GM12878 (cell line): Measurements from ENCODE around the gene ECI1. TPM values are rescaled to one million over a fixed set of nuclear protein-coding genes. Genes with fewer than 3 reads are reported as not detected.
"Not testable (repeated sequence)": the region's sequence is repeated elsewhere in the genome, so short reads cannot be mapped to it uniquely, and the experiment has no call there.

ENCODE experiments used
- ATAC-seq: fragments of 200-7000 bp; cut with Tn5 transposase; 3 replicates; pipeline ENCODE4 v1.9.1; 2020; ENCODE audit warnings: mild to moderate bottlenecking, moderate library complexity
- BruUV-seq: library from RNA; stranded (reverse); fragments of 400-500 nt; replicated peaks from 2 replicates; lab custom pipeline; 2021; lab: Mats Ljungman, UMichigan
- CTCF ChIA-PET: fragments of 300-600 bp; sonication (Branson Sonifier 250); formaldehyde crosslinking; extraction: SDS; loops from one replicate; lab custom pipeline; 2021; ENCODE audit warnings: inconsistent platforms; lab: Yijun Ruan, JAX
- POLR2A ChIA-PET: fragments of 350-600 bp; formaldehyde crosslinking; extraction: SDS; loops from one replicate; lab custom pipeline; 2021; ENCODE audit warnings: inconsistent platforms; lab: Charles Lee
- RAD21 ChIA-PET: fragments of 300-600 bp; sonication (Branson Sonifier 250); formaldehyde crosslinking; loops from one replicate; lab custom pipeline; 2023; ENCODE audit warnings: antibody characterized with exemption; ENCODE audit not compliant: unreplicated experiment; lab: Charles Lee
- SMC1A ChIA-PET: fragments of 300-600 bp; sonication (Branson Sonifier 250); formaldehyde crosslinking; loops from one replicate; lab custom pipeline; 2023; ENCODE audit not compliant: unreplicated experiment, uncharacterized antibody; lab: Charles Lee
- DNase-seq: peaks from one replicate; pipeline ENCODE4 v3.0.0-alpha.2; 2011; ENCODE audit warnings: low read depth, low spot score
- FAIRE-seq: peaks from 3 replicates; lab custom pipeline; 2011; peaks lifted over from hg19 to GRCh38; lab: Jason Lieb, UNC
- H2AFZ ChIP-seq: 2 replicates; pipeline ENCODE4 v1.6.0; 2011; ENCODE audit warnings: low read depth, low read length, control low read depth; ENCODE audit not compliant: control insufficient read depth
- H3K27ac ChIP-seq: 2 replicates; pipeline ENCODE4 v1.5.1; 2011; ENCODE audit warnings: control low read depth; ENCODE audit not compliant: control insufficient read depth, insufficient read depth
- H3K27me3 ChIP-seq, 2 experiments: replicated peaks in 1 of 2; 2 replicates each; pipeline versions ENCODE4 v1.6.0 to v1.6.1; 2011; ENCODE audit warnings: low read length in 1 of 2; ENCODE audit not compliant: control insufficient read depth in 2 of 2, insufficient read depth in 2 of 2
- H3K36me3 ChIP-seq, 2 experiments: 2 replicates each; pipeline ENCODE4 v1.5.1; 2011; ENCODE audit warnings: low read length in 1 of 2; ENCODE audit not compliant: control insufficient read depth in 2 of 2, insufficient read depth in 2 of 2
- H3K4me1 ChIP-seq: 2 replicates; pipeline ENCODE4 v1.6.1; 2011; ENCODE audit warnings: mild to moderate bottlenecking, low read length, moderate library complexity, mixed read lengths; ENCODE audit not compliant: control insufficient read depth, insufficient read depth
- H3K4me2 ChIP-seq: 2 replicates; pipeline ENCODE4 v1.6.0; 2011; ENCODE audit warnings: control low read depth; ENCODE audit not compliant: control insufficient read depth, insufficient read depth
- H3K4me3 ChIP-seq: fragments of 200-600 bp; sonication (generic); 2 replicates; pipeline ENCODE4 v1.5.1; 2016
- H3K79me2 ChIP-seq: 2 replicates; pipeline ENCODE4 v1.6.0; 2011; ENCODE audit warnings: low read length; ENCODE audit not compliant: control insufficient read depth, insufficient read depth
- H3K9ac ChIP-seq: 2 replicates; pipeline ENCODE4 v1.8.0; 2011; ENCODE audit warnings: low read length, control low read depth, mixed read lengths; ENCODE audit not compliant: control insufficient read depth, insufficient read depth
- H3K9me3 ChIP-seq: replicated peaks from 3 replicates; pipeline ENCODE4 v1.5.1; 2011; ENCODE audit warnings: mild to moderate bottlenecking, low read length; ENCODE audit not compliant: control insufficient read depth, insufficient read depth
- H4K20me1 ChIP-seq: 2 replicates; pipeline ENCODE4 v1.6.0; 2011; ENCODE audit not compliant: control insufficient read depth, insufficient read depth
- BHLHE40 ChIP-seq, 2 experiments: fragments of 450-650 bp in 1 of 2; IDR thresholded peaks; 2 replicates each; pipeline ENCODE4 v1.6.1; 2011 to 2017; ENCODE audit warnings: low read depth in 2 of 2, borderline replicate concordance in 1 of 2, improper control_type of control experiment in 1 of 2, low read length in 1 of 2, mild to moderate bottlenecking in 1 of 2
- CEBPB ChIP-seq, 2 experiments: fragments of 150-350 bp in 1 of 2; IDR thresholded peaks; 2 replicates each; pipeline ENCODE4 v1.6.1; 2012 to 2014; ENCODE audit warnings: low read depth in 2 of 2, low read length in 2 of 2, borderline replicate concordance in 1 of 2, inconsistent platforms in 1 of 2
- NFYB ChIP-seq: IDR thresholded peaks from 2 replicates; pipeline ENCODE4 v1.6.1; 2011; ENCODE audit warnings: low read depth, mild to moderate bottlenecking, low read length, improper control_type of control experiment, moderate library complexity; ENCODE audit not compliant: insufficient read depth
- ZBTB40 ChIP-seq: fragments of 450-650 bp; IDR thresholded peaks from 2 replicates; pipeline ENCODE4 v1.6.1; 2016; ENCODE audit warnings: mild to moderate bottlenecking, moderate library complexity, borderline replicate concordance
- WGBS: methylation state at CpG from one replicate; pipeline ENCODE4 v1.1.6; 2016; ENCODE audit warnings: low lambda C conversion rate; ENCODE audit not compliant: insufficient replicate concordance, insufficient coverage; ENCODE audit errors: missing lambda C conversion rate; 5-methylcytosine and 5-hydroxymethylcytosine counted together
- in situ Hi-C: fragments of 300-500 bp; cut with MboI; formaldehyde crosslinking; loops from 9 replicates; pipeline ENCODE4 v1.14.3; 2018; ENCODE audit warnings: mixed read lengths
- intact Hi-C: fragments of 100-400 bp; cut with micrococcal nuclease; formaldehyde crosslinking; loops from one replicate; pipeline ENCODE4 v1.14.2; 2022; ENCODE audit not compliant: unreplicated experiment
- polyA plus RNA-seq, 11 experiments: library from polyadenylated mRNA; depleted of rRNA in 4 of 11; unstranded in 6 of 11; stranded (reverse) in 5 of 11; fragments of >200 nt; fragmentation: Nextera tagmentation in 4 of 11; fragmentation: Illumina TruSeq in 1 of 11; extraction: Ambion mirVana in 4 of 11; extraction: Trizol in 1 of 11; gene quantifications; 1 replicate in 1 of 11; 2 replicates in 10 of 11; pipeline versions ENCODE4 v1.2.1 to v1.2.3, GENCODE V29; 2011 to 2016; ENCODE audit warnings: inconsistent platforms in 2 of 11, missing spikeins in 2 of 11, low read depth in 1 of 11
- total RNA-seq, 4 experiments: library from RNA; depleted of rRNA in 3 of 4; stranded (reverse); fragments of >200 nt in 3 of 4; fragmentation: Illumina TruSeq in 1 of 4; extraction: Trizol in 1 of 4; gene quantifications; 2 replicates each; pipeline versions ENCODE4 v1.2.1 to v1.2.3, GENCODE V29; 2013 to 2021

Gene ECI1
- total and polyA plus RNA-seq, 10 of the 15 experiments (the other 5 are each of a cell fraction or from before 2014, with no cell fraction given): 2.2 to 82.1 (median 24.8) TPM

- TF ChIP-seq ZBTB40 (no peak), NFYB (no peak), BHLHE40 (IDR thresholded peaks at IDR 0.05; ENCODE audit: borderline replicate concordance in 1 of 2, low read depth in 2 of 2, low read length in 1 of 2) (no peak), CEBPB (IDR thresholded peaks at IDR 0.05; ENCODE audit: borderline replicate concordance in 1 of 2, low read depth in 2 of 2, low read length in 2 of 2) (no peak)
Observed at GRCh38 chr16:2260250-2260649, 8.9 kb upstream of the ECI1 start (continued).

- H3K79me2 ChIP-seq, intact Hi-C loops, H3K4me3 ChIP-seq, ATAC-seq, BruUV-seq, H3K9me3 ChIP-seq, H4K20me1 ChIP-seq, FAIRE-seq, in situ Hi-C loops, H2AFZ ChIP-seq, DNase-seq, H3K9ac ChIP-seq, RAD21 ChIA-PET, H3K4me1 ChIP-seq, H3K27me3 ChIP-seq, H3K27ac ChIP-seq, H3K4me2 ChIP-seq: not testable (repeated sequence)
- ChIA-PET POLR2A (interaction anchor here (0.6 kb wide), 1 partner anchor 37 kb away, joined by 4 read pairs; no protein-coding TSS in a partner anchor), SMC1A (interaction anchor here (1.2 kb wide), 1 partner anchor 21 kb away, joined by 3 read pairs; no protein-coding TSS in a partner anchor), CTCF (interaction anchor here (0.7 to 1.7 kb wide), 2 partner anchors 64 to 833 kb away, joined by 3 to 5 read pairs; no protein-coding TSS in a partner anchor)
- WGBS: 95% methylated on average over 7 of the region's 7 CpGs
- peaks cover 39 to 54% of the 10 kb centered on the region in 2 experiments for H3K36me3 ChIP-seq
Observed at GRCh38 chr16:2258530-2258929, 7.1 kb upstream of the ECI1 start.
